NCI-H1436 treated with DMSO at 0.1 percent for 48 hours (cell line): Measurements from ENCODE around the gene H2AZ1.
A peak's percentile ranks its signal among the peaks of the same experiment; 100 is the strongest.
"Not testable (repeated sequence)": the region's sequence is repeated elsewhere in the genome, so short reads cannot be mapped to it uniquely, and the experiment has no call there.

Experiments used
- DNase-seq: peaks from one replicate; lab custom pipeline; 2025; lab: John Stamatoyannopoulos, UW

Gene H2AZ1

DNA sequence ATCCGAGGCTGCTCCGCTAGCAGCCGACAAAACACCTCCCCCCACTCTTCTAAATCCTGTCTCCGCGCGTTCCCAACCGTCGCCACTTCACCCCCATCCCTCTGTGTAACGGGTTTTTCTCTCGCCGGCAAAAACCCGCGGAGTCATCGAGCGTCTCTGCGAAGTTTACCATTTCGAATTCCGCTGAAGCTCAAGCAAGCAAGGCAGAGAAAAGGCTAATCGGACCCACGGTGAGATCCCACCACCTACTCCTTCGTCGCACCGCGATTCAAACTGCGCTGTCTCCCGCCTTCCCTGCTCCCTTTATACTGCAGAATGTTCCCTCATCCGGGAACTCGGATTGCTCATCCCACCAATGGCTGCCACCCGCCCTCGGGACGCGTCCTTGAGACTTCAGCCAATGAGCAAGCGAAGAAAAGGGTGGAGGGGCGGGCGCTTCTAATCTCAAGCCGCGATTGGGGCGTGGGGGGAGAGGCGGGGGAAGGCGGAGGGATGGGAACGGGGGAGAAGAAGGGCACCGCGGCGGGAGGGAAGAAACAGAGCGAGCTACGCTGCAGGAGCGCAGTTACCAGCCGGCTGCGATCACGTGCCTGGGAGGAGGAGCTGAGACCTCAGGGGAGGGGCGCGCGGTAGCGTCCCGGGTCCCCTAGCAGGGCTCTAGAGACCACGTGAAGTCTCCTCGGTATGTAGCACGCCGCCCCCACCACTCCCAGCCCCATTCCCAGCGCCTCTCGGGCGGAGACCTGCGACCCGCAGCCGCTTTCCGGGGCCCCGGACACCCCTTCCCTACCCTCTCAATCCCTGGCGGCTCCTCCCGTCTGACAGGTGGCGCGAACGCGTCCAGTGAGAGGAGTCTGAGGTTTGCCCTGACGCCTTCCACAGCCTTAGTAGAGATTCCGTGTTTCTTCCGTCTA is at the start of gene H2AZ1:
TSS of gene H2AZ1 (minus strand) at position 277 of the 914 bp plus-strand sequence. CDS start at position 172, 105 bp downstream.
- peak; percentile 93 for DNase-seq

- DNase-seq = peak; percentile 46
These were observed 48.2 kb upstream of the H2AZ1 start for GRCh38 chr4:99998062-99998867.

- peak; percentile 1 for DNase-seq
These were observed 41.7 kb upstream of the H2AZ1 start for GRCh38 chr4:99991741-99992140.

DNA sequence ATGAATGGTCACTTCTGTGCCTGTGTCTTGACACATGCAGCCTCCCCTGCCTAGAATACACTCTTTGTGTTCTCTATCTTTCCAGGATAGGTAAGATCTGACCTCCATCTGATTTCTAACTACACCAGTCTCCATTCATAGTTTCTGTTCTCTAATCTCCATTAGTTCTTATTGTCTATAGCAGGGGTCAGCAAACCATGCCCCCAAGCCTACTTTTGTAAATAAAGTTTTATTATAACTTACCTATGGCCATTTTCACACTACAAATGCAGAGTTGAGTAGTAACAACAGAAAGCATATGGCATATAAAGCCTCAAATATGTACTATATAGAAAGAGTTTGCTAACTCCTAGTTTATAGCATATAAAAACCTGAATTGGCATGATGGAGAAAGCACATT is 37.6 kb upstream of the H2AZ1 start:
- DNase-seq = no peak

DNA sequence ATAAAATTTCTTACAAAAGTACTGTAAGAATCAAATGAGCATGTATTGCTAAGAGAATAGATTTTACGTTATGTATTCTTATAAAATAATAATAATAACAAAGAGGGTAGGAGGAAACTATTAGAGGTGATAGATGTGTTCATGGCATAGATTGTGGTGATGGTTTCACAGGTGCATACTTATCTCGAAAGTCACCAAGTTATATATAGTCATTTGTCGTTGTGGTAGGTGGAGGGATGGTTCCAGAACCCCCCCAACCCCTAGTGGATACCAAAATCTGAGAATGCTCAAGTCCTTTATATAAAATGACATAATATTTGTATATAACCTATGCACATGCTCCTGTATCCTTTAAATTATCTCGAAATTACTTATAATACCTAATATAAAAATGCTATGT is 36.7 kb upstream of the H2AZ1 start:
- DNase-seq = no peak

GRCh38 chr4:99983289-99983943 is 33.3 kb upstream of the H2AZ1 start:
- DNase-seq = no peak

DNA sequence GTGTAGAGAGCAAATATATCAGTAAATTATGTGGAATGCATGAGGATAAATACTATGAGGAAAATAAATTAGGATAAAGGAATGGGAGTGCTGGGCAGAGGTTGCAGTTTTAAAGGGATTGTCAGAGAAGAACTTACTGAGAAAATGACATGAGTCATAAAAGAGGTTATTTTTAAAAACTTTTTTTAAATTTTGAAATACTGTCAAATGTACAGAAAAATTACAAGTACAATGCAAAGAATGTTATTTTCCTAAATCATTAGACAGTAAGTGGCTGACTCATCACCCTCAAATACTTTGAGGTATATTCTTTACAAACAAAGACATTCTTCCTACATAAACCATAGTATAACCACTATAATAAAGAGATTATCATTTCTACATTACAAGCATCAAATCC is 29.8 kb upstream of the H2AZ1 start:
- no peak for DNase-seq

DNA sequence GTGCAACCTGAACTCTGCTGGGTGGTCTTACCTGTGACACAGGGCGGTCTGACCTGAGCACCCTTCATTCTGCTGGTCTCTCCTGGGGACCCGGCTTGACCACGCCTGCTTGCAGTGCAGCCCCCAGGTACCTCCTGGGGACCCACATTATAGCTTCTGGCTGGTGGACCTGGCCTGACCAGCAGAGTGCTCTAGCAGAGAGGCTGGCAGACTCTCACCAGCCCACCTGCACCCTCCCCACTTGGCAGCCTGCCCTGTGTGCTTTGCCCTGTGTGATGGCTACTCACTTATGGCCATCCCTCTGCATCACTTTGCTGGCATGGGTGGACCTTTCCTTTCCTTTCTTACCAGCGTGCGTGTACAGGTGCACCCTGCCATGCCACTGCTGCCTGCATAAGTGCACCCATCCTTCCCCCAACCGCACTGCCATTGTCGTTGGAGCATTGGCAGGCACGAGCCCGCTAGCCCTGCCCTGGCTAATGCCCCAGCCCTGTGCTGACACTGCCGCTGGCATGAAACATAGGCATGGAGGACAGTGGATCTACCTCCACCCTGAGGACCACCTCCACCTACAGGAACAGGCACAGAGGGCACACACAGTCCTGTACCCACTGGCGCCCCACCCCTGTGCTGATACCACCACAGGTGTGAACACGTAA is 21.5 kb upstream of the H2AZ1 start:
- no peak for DNase-seq

GRCh38 chr4:99968330-99968729 is 18.3 kb upstream of the H2AZ1 start:
- no peak for DNase-seq

- no peak for DNase-seq
These were observed 16.6 kb upstream of the H2AZ1 start for GRCh38 chr4:99966692-99967091.

DNA sequence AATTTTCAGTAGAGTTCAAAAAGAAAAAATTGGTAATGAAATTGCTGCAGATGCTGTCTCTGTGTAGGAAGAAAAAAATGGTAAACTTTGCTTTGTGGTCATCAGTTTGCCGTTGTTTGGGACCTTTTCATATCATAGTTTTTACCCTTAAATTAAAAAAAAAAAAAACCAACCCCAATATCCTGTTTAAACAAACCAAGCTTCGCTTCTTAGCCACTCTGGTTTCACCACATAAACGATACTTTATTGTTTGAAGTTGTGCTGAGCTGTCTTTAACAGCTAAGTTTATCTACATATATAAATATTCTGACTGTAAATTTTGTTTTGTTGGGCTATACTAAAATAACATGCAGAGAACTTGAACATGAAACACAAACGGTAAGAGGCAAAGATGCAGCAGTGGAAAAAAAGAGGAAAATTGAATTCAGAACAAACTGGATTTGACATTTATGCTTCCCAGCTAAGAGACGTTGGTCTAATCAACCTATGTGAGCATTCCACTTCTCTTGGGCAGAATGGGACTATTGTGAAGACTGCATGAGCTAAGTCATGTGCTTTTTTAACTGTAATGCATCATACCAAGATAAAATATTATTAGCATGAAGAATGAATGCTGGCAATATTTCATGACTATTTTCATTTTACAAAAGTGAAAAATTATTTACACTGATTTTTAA is 15.7 kb upstream of the H2AZ1 start:
- DNase-seq = no peak

- DNase-seq = no peak
These were observed 15.1 kb upstream of the H2AZ1 start for GRCh38 chr4:99965173-99965572.

- no peak for DNase-seq
These were observed 11.6 kb upstream of the H2AZ1 start for GRCh38 chr4:99961711-99962110.

GRCh38 chr4:99960648-99961047 is 10.6 kb upstream of the H2AZ1 start:
- no peak for DNase-seq

GRCh38 chr4:99958207-99958606 is 8.1 kb upstream of the H2AZ1 start:
- not testable (repeated sequence) for DNase-seq

DNA sequence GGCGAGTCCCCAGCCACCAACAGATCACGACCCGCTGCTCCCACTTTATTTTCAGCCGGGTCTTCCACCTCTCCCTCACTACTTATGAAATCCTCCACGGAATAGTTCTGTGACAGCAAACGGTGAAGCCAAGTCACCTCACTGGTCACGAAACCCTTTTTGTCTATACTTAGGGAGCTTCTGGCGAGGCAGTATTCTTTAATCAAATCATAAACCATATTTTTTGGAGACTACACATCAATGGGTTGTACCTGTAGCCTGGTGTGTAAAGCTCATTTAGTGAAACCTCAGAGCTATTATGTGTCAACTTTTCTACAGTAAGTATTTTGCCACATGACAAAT is 809 bp upstream of the H2AZ1 start:
- no peak for DNase-seq

GRCh38 chr4:99949034-99949998 is 759 bp downstream of the H2AZ1 start:
- peak; percentile 93 for DNase-seq

- DNase-seq = no peak
These were observed 2.5 kb downstream of the H2AZ1 start for GRCh38 chr4:99947608-99948007.

DNA sequence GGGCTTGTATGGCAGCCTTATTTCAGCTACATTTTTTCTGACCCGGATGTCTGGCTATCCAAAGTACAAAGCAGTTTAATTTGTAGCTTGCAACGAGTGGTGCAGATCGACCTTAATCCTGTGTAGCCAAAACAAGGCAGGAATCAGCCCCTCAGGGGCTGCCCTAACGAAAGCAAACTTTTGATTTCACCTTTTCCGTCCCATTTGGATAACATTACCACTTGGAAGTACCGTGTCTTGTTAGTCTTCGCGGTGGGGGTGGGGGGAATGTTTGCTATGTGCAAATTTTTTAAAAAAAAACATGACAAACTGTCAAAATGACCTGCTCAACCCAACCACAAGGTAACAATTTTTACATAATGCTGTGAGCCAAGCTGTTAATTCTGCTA is 2.9 kb downstream of the H2AZ1 start:
- no peak for DNase-seq
